ENCODE results near the gene PRR19.

DNA sequence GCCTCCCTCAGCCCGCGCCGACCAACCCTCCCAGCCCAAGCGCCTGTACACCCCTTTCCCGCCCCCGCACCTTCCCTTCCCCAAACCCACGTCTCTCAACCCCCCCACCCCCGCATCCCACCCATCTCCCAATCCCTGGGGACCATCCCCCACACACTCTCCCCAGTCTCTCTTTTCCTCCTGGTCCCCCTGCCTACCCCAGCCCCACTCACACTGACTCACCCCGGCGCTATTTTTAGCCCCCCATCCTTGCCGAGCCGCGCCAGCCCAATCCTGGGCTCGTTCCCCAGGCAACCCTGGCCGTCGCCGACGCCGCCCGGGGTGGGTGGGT, 21.2 kb upstream of the PRR19 start:
- TF ChIP-seq YY1 (IDR thresholded peaks at IDR 0.05; ENCODE audit: insufficient read depth, insufficient read length) (no peak), ZNF274 (IDR thresholded peaks at IDR 0.05; ENCODE audit: low read depth, low read length) (no peak)
